Measurements from ENCODE around the gene ZNF774. TPM values are rescaled to one million over a fixed set of nuclear protein-coding genes. Genes with fewer than 3 reads are reported as not detected.

ZNF774 gene
- total and polyA plus RNA-seq, 10 of the 15 experiments (the other 5 are each of a cell fraction or from before 2014, with no cell fraction given): 0.35 to 2.5 (median 1.7) TPM

DNA sequence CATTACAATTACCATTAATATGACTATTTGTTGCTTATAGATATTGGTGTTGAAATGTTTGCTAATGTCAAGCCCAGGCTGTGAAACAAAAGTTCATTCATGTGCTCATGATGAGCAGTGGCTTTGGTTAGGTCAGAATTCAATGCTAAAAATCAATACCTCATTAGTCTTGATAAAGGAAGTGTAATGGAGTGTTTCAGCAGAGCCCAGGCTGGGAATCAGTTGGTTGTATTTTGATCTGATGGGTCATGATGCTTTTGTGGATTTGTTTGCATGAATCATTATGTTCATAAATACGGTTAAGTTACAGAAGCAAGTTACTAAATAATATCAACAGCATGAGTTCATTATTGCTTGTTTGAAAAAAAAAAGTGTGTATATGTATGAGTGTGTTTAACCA, 13.6 kb upstream of the ZNF774 start (continued):
- TF ChIP-seq IRF3 (IDR thresholded peaks at IDR 0.05) (no peak), EED (IDR thresholded peaks at IDR 0.05; ENCODE audit: low read depth) (no peak), SIX5 (IDR thresholded peaks at IDR 0.05; ENCODE audit: low read depth, low read length, severe bottlenecking) (no peak), NFIC (IDR thresholded peaks at IDR 0.05; ENCODE audit: low read depth, low read length) (no peak)
- TF ChIP-seq, protein P1, sequence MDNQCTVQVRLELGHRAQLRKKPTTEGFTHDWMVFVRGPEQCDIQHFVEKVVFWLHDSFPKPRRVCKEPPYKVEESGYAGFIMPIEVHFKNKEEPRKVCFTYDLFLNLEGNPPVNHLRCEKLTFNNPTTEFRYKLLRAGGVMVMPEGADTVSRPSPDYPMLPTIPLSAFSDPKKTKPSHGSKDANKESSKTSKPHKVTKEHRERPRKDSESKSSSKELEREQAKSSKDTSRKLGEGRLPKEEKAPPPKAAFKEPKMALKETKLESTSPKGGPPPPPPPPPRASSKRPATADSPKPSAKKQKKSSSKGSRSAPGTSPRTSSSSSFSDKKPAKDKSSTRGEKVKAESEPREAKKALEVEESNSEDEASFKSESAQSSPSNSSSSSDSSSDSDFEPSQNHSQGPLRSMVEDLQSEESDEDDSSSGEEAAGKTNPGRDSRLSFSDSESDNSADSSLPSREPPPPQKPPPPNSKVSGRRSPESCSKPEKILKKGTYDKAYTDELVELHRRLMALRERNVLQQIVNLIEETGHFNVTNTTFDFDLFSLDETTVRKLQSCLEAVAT (IDR thresholded peaks at IDR 0.05): no peak

DNA sequence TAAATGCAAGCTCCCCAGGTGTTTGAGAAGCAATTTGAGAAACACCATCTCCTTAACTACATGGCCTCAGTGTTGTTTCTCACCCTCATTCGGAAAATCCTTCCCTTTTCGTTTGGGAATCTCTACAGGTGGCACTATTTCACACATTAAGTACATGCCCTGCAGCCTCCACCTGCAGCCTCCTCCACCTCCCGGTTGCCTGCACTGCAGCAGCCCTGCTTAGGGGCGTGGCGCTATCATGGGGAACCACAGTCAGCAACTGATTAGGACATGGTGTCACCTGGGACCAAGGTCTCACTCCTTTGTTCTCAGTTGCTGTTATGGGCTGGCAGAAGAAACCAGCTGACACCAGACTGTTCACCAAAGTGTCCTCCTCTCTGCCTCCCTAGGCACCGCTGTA, 11.7 kb upstream of the ZNF774 start:
- Histone ChIP-seq H4K20me1 (ENCODE audit: control insufficient read depth, insufficient read depth) (no peaks in the 10 kb centered on the region), H3K27ac (ENCODE audit: control insufficient read depth, insufficient read depth) (no peak overlapping the region), H3K4me3 (no peak overlapping the region), H3K36me3 (ENCODE audit: control insufficient read depth in 2 of 2, insufficient read depth in 2 of 2, low read length in 1 of 2) (no peaks in the 10 kb centered on the region), H2AFZ (ENCODE audit: control insufficient read depth, low read depth, low read length) (no peak overlapping the region), H3K4me2 (ENCODE audit: control insufficient read depth, insufficient read depth) (no peak overlapping the region), H3K27me3 (replicated peaks in 1 of 2; ENCODE audit: control insufficient read depth in 2 of 2, insufficient read depth in 2 of 2, low read length in 1 of 2) (no peaks in the 10 kb centered on the region), H3K79me2 (ENCODE audit: control insufficient read depth, insufficient read depth, low read length) (no peaks in the 10 kb centered on the region), H3K9me3 (replicated peaks; ENCODE audit: control insufficient read depth, insufficient read depth, low read length) (no peaks in the 10 kb centered on the region), H3K4me1 (ENCODE audit: control insufficient read depth, insufficient read depth, low read length) (peaks cover 10% of the 10 kb centered on the region; the same call in 1 of the 2 replicates), H3K9ac (ENCODE audit: control insufficient read depth, insufficient read depth, low read length) (no peak overlapping the region)
- WGBS (ENCODE audit: insufficient coverage, insufficient replicate concordance, low lambda C conversion rate, missing lambda C conversion rate): 63% methylated on average over 6 of the region's 6 CpGs
- SMC1A ChIA-PET (ENCODE audit: uncharacterized antibody, unreplicated experiment): no interaction called here
- RAD21 ChIA-PET (ENCODE audit: unreplicated experiment): interaction anchor here (0.6 kb wide), 1 partner anchor 119 kb away, joined by 3 read pairs; no protein-coding TSS in a partner anchor
- ATAC-seq: no peak
- intact Hi-C loops (cut with micrococcal nuclease; ENCODE audit: unreplicated experiment): no loop called here
- in situ Hi-C loops (cut with MboI): loop anchor here (25.0 kb wide), 1 partner anchor 897 kb away; no protein-coding TSS in a partner anchor
- BruUV-seq (replicated peaks): no TSS peak
- DNase-seq (ENCODE audit: low read depth, low spot score): no peak
- no peak for FAIRE-seq
- POLR2A ChIA-PET: no interaction called here
- CTCF ChIA-PET: interaction anchor here (0.6 kb wide), 2 partner anchors 85 to 137 kb away, joined by 3 read pairs; no protein-coding TSS in a partner anchor
- TF ChIP-seq, protein P2, sequence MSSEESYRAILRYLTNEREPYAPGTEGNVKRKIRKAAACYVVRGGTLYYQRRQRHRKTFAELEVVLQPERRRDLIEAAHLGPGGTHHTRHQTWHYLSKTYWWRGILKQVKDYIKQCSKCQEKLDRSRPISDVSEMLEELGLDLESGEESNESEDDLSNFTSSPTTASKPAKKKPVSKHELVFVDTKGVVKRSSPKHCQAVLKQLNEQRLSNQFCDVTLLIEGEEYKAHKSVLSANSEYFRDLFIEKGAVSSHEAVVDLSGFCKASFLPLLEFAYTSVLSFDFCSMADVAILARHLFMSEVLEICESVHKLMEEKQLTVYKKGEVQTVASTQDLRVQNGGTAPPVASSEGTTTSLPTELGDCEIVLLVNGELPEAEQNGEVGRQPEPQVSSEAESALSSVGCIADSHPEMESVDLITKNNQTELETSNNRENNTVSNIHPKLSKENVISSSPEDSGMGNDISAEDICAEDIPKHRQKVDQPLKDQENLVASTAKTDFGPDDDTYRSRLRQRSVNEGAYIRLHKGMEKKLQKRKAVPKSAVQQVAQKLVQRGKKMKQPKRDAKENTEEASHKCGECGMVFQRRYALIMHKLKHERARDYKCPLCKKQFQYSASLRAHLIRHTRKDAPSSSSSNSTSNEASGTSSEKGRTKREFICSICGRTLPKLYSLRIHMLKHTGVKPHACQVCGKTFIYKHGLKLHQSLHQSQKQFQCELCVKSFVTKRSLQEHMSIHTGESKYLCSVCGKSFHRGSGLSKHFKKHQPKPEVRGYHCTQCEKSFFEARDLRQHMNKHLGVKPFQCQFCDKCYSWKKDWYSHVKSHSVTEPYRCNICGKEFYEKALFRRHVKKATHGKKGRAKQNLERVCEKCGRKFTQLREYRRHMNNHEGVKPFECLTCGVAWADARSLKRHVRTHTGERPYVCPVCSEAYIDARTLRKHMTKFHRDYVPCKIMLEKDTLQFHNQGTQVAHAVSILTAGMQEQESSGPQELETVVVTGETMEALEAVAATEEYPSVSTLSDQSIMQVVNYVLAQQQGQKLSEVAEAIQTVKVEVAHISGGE (CRISPR knock-in tag; IDR thresholded peaks at IDR 0.05): no peak
- TF ChIP-seq SIN3A (IDR thresholded peaks at IDR 0.05; ENCODE audit: low read depth, low read length): no peak
- TF ChIP-seq PAX8 (IDR thresholded peaks at IDR 0.05): no peak
- TF ChIP-seq ZNF207 (IDR thresholded peaks at IDR 0.05; ENCODE audit: borderline replicate concordance): no peak
- no peak for TF ChIP-seq RAD21 (IDR thresholded peaks at IDR 0.05; ENCODE audit: insufficient read depth, low read depth, low read length)
- TF ChIP-seq NRF1 (conservative IDR thresholded peaks at IDR 0.05; ENCODE audit: low read depth, low read length): no peak
- no peak for TF ChIP-seq STAT1 (conservative IDR thresholded peaks at IDR 0.05)
- no peak for TF ChIP-seq KAT2A (conservative IDR thresholded peaks at IDR 0.05; ENCODE audit: control insufficient read depth, low read depth, low read length)
